OCI-M2 (cell line): ENCODE results near the gene R3HDML.

Experiments used
- DNase-seq: peaks from one replicate; lab custom pipeline; 2025; ENCODE audit not compliant: unreplicated experiment; lab: John Stamatoyannopoulos, UW

The R3HDML gene

DNA sequence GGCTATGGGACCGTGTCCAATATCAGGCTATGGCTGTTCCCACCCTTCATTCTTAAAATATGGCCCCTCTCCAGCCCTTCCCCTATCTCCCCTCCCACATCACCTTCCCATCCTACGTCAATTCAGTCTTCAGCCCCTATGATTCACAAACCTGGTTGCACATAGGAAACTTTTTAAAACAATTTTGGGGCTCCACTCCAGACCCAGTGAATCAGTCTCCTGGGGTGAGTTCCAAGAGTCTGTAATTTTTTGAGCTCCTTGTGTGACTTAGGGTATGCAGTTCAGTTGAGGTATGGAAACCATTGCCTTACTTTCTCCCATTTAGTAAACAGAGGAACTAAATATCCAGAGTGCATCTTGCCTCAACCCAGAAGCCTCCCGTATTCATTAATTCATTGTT lies 24.2 kb downstream of the R3HDML start:
- no peak for DNase-seq

GRCh38 chr20:44362466-44362940 lies 25.7 kb downstream of the R3HDML start:
- no peak for DNase-seq

- DNase-seq: no peak
These were observed 27.2 kb downstream of the R3HDML start for GRCh38 chr20:44364068-44364467.

GRCh38 chr20:44364780-44365179 lies 27.9 kb downstream of the R3HDML start:
- DNase-seq: no peak

GRCh38 chr20:44367746-44368145 lies 30.9 kb downstream of the R3HDML start:
- DNase-seq: no peak

DNA sequence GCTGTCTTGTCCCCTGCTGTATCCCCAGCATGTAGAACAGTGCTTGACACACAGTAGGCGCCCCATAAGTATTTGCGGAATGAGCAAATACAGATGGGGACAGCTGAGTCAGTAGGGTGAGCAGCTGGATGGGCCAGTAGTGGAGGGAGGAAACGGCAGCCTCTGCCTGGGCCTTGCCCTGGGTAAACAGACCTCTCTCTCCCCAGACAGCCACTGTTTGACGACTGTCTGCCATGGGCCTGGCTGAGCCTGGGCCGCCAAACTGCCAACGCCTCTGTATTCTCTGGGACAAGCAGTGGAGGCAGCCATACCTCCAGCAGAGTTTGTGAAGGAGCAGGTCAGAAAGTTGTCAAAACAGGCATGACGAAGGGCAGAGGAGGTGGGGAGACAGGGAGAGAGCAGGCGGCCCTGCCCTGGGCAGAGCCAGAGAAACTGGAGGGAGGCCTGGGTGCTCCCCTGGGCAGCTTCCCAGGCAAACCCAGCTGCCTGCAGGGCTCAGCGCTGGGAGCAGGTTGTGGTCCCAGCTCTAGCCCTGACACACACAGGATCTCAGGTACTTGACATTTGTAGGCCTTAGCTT lies 33.9 kb downstream of the R3HDML start:
- DNase-seq: no peak

DNA sequence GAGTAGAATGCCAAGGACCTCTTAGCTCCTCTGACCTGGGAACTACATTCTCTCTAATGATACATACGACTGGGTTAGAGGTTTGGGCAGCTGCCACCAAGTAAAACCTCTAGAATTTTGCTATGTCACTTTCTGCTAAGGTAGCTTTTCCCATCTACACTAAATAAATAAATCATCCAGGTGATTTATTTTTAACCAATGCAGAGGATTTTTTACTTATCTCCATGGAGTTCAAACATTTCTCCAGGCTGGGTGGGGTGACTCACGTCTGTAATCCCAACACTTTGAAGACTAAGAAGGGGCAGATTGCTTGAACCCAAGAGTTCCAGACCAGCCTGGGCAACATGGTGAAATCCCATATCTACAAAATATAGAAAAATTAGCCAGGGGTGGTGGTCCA lies 45.8 kb downstream of the R3HDML start:
- no peak for DNase-seq

DNA sequence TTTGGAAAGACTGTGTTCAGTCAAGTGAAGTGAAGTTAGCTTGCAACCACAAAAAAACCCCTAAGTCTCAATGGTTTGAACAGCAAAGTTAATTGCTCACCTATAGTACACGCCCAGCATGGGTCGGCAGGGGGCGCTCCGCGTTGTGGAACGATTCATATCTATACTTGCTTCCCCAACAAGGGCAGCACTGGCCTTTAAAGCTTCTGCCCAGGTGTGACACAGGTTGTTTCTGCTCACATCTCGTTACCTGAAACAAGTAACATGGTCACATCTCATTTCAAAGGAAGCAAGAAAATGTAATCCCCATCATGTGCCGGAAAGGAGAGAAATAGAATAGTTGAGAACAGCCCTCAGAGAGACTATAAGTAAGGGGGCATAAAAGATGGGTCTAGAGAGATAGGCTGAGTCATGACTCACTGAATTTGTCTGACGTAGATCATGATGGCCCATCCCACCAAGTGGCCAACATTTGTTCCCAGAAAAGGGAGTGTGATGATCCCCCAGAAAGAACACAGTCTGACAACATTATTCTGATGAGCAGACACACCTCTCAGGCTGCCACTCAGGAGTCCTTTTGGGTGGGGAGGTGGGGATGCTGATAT lies 47.7 kb downstream of the R3HDML start:
- peak; percentile 40 for DNase-seq

DNA sequence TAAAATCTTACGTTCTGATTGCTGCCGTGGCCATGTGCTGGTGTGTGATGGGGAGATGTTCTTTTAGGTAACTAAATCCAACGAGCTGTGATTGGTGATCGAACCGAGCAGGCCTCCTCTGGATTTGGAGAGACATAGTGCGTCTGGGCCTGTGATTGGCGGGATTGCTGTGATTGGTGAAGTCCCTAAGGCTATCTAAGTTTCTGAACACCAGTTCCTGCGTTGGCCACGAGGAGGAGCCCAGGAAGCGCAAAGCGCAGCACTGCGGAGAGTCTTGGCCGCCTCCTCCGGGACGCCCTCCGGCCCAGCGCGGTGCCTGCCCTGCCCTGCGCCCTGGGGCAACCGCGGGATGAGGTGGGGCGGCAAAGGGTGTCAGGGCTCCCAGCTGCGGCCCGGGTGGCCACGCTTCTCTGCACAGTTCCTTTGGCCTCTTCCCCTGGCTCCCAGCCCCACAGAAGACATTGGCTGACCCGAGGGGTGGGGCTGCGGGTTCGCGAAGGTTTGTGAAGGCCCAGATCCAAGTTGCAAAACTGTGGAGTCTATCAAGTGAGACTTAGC lies 51.7 kb downstream of the R3HDML start:
- no peak for DNase-seq

DNA sequence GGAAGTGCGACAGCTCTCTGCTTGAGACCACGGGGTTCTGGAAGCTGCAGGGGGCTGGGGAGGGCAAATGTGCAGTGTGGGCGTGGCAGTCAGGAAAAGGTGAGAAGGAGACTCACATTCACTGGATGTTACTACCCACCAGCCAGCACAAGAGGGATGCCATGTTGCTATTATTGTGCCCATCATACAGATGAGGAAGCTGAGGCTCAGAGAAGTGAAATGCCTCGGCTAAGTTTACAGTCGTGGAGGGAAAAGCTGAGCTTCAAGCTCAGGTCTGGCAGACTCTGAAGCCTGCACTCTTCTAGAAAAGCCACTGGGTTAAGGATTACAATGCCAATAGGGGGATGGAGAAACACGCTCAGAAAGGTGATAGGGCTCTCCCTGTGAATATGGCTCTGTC lies 53.0 kb downstream of the R3HDML start:
- DNase-seq: no peak

GRCh38 chr20:44390280-44390679 lies 53.4 kb downstream of the R3HDML start:
- DNase-seq: no peak

GRCh38 chr20:44392088-44392775 lies 55.4 kb downstream of the R3HDML start:
- no peak for DNase-seq

- DNase-seq: no peak
These were observed 56.1 kb downstream of the R3HDML start for GRCh38 chr20:44392776-44393607.

DNA sequence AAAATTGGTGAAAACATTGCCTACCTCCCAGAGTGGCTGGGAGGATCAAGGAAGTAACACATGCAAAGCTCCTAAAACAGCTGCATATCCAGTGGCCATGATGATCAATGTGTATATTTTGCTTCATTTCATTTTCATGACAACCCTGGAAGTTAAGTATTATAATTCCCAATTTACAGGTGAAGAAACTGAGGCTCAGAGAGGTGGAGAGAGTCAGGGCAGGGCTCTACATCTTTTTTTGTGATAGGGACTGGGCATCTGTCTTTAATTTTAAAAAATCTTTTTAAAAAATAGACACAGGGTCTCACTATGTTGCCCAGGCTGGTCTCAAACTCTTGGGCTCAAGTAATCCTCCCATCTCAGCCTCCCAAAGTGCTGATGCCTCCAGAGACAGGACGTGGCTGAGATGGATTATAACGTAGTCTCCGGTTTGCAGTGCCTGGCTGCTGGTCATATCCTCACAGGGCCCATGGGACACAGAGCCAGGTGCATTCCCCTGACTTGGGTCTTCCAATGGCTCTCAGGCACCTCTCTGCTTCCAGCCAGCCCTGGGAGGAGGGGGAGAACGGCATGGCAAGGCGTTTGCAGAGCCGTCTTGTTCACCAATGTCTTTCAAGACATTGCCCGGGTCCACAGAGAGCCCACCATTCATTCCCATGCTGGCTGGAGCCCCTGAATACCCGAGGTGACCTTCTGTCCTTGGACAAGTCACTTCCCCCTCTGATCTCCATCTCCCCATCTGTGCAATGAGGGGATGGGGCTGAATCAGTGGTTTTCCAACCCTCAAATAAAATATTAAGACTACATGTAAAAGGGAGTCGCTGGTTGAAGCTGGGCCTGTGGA lies 57.0 kb downstream of the R3HDML start:
- no peak for DNase-seq

DNA sequence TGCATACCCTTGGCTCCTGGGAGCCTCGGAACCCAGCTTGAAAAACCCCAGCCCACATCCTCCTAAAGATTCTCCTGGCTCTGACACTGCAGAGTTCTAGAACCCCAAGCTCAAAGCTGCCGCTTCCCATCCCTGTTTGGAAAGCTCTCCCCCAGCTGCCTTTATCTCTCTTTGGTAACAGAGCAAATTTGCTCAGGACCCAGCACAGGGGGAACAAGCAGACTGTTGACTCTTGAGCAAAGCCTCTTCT lies 57.5 kb downstream of the R3HDML start:
- no peak for DNase-seq

DNA sequence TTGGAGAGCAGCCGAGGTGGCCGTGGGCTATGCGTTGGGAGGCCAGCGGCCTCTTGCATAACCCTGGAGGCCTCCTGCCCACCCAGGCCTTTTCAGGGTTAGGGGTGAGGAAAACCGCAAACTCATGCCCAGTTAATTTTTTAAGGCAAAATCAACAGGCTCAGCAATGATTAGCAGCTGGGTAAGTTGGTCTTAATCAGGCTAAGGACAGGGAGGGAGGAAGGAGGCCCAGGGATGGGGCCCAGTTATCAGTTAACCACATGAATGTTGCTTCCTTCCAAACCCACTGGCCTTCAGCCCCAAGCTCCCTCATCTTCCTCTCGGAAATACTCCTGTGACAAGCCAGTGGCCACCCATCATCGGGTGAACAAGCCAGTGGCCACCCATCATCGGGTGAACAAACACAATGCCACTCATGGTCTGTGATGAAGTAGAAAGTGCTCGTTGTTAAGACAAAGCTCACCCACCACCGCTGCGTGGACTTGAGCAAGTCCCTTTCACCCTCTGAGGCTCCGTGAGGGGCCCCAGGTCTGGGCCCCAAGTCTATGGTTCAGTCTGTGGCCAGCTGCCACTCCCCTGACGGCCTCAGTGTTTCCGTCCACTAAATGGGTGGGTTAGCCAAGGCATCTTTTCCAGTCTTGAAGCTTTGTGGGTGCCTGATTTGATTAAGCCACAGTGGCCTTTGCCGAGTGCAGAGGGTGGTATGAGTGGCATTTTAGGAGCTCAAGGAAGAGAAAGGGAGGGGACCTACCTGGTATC lies 58.0 kb downstream of the R3HDML start:
- DNase-seq: peak; percentile 84

DNA sequence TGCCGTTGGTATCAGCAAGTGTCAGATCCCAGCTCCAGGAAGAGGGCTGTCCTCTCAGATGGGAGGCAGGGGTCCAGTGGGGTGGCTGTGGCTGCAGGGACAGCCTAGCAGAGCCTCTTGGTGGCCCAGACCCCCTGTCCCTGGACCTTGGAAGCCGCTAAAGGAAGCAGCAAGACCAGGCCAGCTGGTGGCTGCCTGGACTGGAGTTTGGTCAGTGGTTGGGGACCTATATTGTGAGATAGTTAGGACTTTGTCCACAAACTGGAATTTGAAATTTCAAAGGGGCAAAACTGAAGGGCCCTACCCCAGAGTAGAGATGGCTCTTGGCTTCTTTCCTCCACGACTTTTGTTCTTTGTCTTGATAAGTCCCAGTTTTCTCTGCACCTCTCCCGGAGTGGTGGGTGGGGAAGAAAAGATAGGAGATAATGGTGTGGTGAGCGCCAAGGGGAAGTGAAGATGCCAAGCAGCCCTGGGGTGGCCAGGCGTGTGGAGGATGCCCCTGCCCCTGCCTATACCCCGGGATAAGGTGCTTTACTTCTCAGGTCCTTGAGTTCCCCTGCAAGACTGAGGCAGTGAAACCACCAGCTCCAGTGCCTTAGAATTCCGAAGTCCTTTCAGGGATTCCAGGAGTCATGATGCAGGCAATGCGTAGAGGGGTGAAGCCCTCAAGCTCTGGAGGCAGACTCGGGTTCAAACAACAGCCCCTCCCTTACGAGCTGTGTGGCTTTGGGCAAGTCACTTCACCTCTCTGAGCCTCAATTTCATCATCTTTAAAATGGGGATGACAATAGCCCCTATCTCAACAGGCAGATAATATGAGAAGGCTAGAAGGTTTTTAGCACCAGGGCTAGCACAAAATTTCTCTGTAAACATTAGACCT lies 58.9 kb downstream of the R3HDML start:
- DNase-seq: no peak

- DNase-seq: no peak
These were observed 59.7 kb downstream of the R3HDML start for GRCh38 chr20:44396369-44397130.
